OCI-LY3 (cell line): ENCODE results near the gene XK.
A peak's percentile ranks its signal among the peaks of the same experiment; 100 is the strongest.

Source experiments
- EZH2phosphoT487 ChIP-seq: fragments of 200-600 bp; shearing (Covaris generic); IDR thresholded peaks from 2 replicates; pipeline ENCODE4 v1.6.1; 2018; ENCODE audit warnings: antibody characterized with exemption, mixed run types, low read depth
- TF ChIP-seq, protein P1 (sequence below): fragments of 200-600, 300-600 bp; sonication (generic); IDR thresholded peaks from 2 replicates; pipeline ENCODE4 v1.5.1; 2014; ENCODE audit warnings: antibody characterized with exemption, low read length, low read depth

DNA sequence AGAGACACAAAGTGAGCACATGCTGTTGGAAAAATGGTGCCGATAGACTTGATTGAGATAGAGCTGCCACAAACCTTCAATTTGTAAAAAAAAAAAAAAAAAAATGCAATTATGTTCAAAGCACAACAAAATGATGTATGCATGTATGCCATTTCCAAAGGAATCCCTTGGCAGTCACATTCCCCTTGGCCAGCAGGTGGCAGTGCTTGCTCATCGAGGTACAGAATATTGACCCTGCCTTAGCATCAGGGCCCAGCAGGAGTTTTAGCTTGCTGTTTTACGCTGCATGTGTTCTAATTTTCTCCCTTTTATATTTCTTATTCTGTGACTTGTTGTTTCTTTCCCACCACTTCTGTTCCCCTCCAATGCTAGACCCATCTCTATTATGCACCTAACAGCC lies 59.8 kb downstream of the XK start:
- TF ChIP-seq, protein P1, sequence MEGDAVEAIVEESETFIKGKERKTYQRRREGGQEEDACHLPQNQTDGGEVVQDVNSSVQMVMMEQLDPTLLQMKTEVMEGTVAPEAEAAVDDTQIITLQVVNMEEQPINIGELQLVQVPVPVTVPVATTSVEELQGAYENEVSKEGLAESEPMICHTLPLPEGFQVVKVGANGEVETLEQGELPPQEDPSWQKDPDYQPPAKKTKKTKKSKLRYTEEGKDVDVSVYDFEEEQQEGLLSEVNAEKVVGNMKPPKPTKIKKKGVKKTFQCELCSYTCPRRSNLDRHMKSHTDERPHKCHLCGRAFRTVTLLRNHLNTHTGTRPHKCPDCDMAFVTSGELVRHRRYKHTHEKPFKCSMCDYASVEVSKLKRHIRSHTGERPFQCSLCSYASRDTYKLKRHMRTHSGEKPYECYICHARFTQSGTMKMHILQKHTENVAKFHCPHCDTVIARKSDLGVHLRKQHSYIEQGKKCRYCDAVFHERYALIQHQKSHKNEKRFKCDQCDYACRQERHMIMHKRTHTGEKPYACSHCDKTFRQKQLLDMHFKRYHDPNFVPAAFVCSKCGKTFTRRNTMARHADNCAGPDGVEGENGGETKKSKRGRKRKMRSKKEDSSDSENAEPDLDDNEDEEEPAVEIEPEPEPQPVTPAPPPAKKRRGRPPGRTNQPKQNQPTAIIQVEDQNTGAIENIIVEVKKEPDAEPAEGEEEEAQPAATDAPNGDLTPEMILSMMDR, result peak; percentile 76
- no peak for TF ChIP-seq EZH2phosphoT487
